Stimulated activated effector memory CD8-positive, alpha-beta T cell treated with anti-CD3 and anti-CD28 coated beads, Interleukin-12 subunit alpha, Interleukin-12 subunit beta, amount 100 ng/mL, for 72 hours (primary cell): ENCODE data around the gene MS4A6A.
A peak's percentile ranks its signal among the peaks of the same experiment; 100 is the strongest.
"Not testable (repeated sequence)": the region's sequence is repeated elsewhere in the genome, so short reads cannot be mapped to it uniquely, and the experiment has no call there.

Source experiments
- ATAC-seq: fragments of 150-1000 bp; cut with Tn5 transposase; 2 replicates; pipeline ENCODE4 v1.10.0; 2021
- DNase-seq, 2 donors: peaks; one replicate each; pipeline ENCODE4 v3.0.0; 2021 to 2022; ENCODE audit warnings: low spot score in 2 of 2
- H3K27ac Mint-ChIP-seq: one replicate; pipeline ENCODE4 v1.8.0; 2022; ENCODE audit warnings: mild to moderate bottlenecking, mixed read lengths
- H3K36me3 Mint-ChIP-seq: one replicate; pipeline ENCODE4 v1.8.0; 2022; ENCODE audit warnings: mild to moderate bottlenecking, mixed read lengths
- H3K4me1 Mint-ChIP-seq: one replicate; pipeline ENCODE4 v1.8.0; 2022; ENCODE audit warnings: mixed read lengths
- H3K4me3 Mint-ChIP-seq: one replicate; pipeline ENCODE4 v1.8.0; 2022; ENCODE audit warnings: mild to moderate bottlenecking, mixed read lengths
- H3K9me3 Mint-ChIP-seq: one replicate; pipeline ENCODE4 v1.8.0; 2022; ENCODE audit warnings: mixed read lengths

The MS4A6A gene

GRCh38 chr11:60161766-60162165 is 21.1 kb downstream of the MS4A6A start:
- H3K9me3 Mint-ChIP-seq = no peaks in the 10 kb centered on the region
- DNase-seq = no peak
- H3K4me1 Mint-ChIP-seq = peaks cover 5% of the 10 kb centered on the region
- H3K36me3 Mint-ChIP-seq = no peaks in the 10 kb centered on the region
- ATAC-seq = no peak
- no peak overlapping the region for H3K27ac Mint-ChIP-seq
- no peak overlapping the region for H3K4me3 Mint-ChIP-seq

- H3K27ac Mint-ChIP-seq = no peak overlapping the region
- H3K4me3 Mint-ChIP-seq = no peak overlapping the region
- H3K9me3 Mint-ChIP-seq = no peaks in the 10 kb centered on the region
- H3K4me1 Mint-ChIP-seq = peaks cover 5% of the 10 kb centered on the region
- DNase-seq (no peak), ATAC-seq (no peak)
- H3K36me3 Mint-ChIP-seq = no peaks in the 10 kb centered on the region
Measured at GRCh38 chr11:60161107-60161506, 21.8 kb downstream of the MS4A6A start.

DNA sequence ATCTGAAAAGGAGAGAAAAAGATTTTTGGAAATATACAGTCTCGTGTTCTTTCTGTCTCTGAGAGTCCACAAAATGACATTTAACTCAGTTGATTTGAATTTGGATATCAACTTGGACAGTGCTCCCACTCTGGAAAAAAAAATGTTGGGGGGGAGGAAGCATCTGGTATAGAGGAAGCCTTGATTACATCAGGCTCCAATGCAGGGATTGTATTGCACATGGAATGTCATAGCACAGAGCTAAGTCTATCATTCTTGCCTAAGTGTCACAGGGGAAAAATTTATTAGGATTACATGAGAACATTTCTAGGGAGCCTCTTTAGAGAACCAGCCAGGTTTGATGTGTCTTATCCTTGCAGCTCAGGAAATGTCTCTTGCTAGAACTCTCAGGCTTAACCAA is 23.0 kb downstream of the MS4A6A start:
- ATAC-seq = no peak
- Mint-ChIP-seq H3K4me1 (peaks cover 2% of the 10 kb centered on the region), H3K27ac (no peak overlapping the region), H3K36me3 (no peaks in the 10 kb centered on the region), H3K9me3 (no peaks in the 10 kb centered on the region), H3K4me3 (no peak overlapping the region)
- no peak for DNase-seq

GRCh38 chr11:60159284-60159683 is 23.6 kb downstream of the MS4A6A start:
- no peak overlapping the region for H3K4me3 Mint-ChIP-seq
- no peaks in the 10 kb centered on the region for H3K9me3 Mint-ChIP-seq
- DNase-seq = no peak
- H3K4me1 Mint-ChIP-seq = no peaks in the 10 kb centered on the region
- no peak for ATAC-seq
- no peak overlapping the region for H3K27ac Mint-ChIP-seq
- H3K36me3 Mint-ChIP-seq = no peaks in the 10 kb centered on the region

- H3K9me3 Mint-ChIP-seq = no peaks in the 10 kb centered on the region
- no peaks in the 10 kb centered on the region for H3K36me3 Mint-ChIP-seq
- no peak overlapping the region for H3K4me3 Mint-ChIP-seq
- no peaks in the 10 kb centered on the region for H3K4me1 Mint-ChIP-seq
- DNase-seq (no peak), ATAC-seq (no peak)
- no peak overlapping the region for H3K27ac Mint-ChIP-seq
Measured at GRCh38 chr11:60158636-60159035, 24.2 kb downstream of the MS4A6A start.

DNA sequence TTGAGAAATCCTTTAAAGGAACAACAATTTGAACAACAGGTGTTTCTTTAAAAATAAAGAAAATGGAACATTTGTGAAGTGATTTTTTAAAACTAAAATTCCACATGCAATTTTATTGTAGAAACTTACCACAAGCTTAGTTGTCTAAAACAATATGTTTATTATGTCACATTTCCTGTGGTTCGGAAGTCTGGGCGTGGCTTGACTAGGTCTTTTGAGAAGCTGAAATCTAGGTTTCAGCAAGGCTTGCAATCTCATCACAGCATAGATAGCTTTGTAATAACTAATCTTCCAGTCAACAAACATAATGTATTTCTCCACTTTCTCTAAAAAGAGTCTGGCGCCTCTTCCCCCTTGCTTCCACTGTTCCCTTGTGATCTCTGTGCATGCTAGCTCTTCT is 27.0 kb downstream of the MS4A6A start:
- Mint-ChIP-seq H3K9me3 (no peaks in the 10 kb centered on the region), H3K36me3 (no peaks in the 10 kb centered on the region), H3K4me1 (no peaks in the 10 kb centered on the region), H3K27ac (no peak overlapping the region), H3K4me3 (no peak overlapping the region)
- DNase-seq (no peak), ATAC-seq (no peak)

DNA sequence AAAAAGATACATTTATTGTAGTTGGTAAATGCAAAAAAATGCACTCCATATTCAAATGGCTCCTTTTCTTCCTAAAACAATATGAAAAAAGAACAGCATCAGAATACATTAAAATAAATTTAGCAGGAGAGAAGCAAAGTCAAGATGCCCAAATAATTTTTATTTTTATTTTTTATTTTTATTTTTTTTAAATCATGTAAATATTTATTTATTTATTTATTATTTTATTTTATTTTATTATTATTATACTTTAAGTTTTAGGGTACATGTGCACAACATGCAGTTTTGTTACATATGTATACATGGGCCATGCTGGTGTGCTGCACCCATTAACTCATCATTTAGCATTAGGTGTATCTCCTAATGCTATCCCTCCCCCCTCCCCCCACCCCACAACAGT is 30.2 kb downstream of the MS4A6A start:
- not testable (repeated sequence) for H3K4me1 Mint-ChIP-seq, ATAC-seq, H3K27ac Mint-ChIP-seq, H3K9me3 Mint-ChIP-seq, DNase-seq, H3K36me3 Mint-ChIP-seq, H3K4me3 Mint-ChIP-seq

- no peak for ATAC-seq
- DNase-seq = no peak
- no peak overlapping the region for H3K27ac Mint-ChIP-seq
- H3K9me3 Mint-ChIP-seq = no peaks in the 10 kb centered on the region
- H3K36me3 Mint-ChIP-seq = no peaks in the 10 kb centered on the region
- H3K4me1 Mint-ChIP-seq = no peaks in the 10 kb centered on the region
- no peak overlapping the region for H3K4me3 Mint-ChIP-seq
Measured at GRCh38 chr11:60150279-60150678, 32.6 kb downstream of the MS4A6A start.

GRCh38 chr11:60145677-60146076 is 37.2 kb downstream of the MS4A6A start:
- Mint-ChIP-seq H3K27ac (no peak overlapping the region), H3K9me3 (no peaks in the 10 kb centered on the region), H3K36me3 (no peaks in the 10 kb centered on the region), H3K4me1 (no peaks in the 10 kb centered on the region), H3K4me3 (no peak overlapping the region)
- ATAC-seq (peak; percentile 53), DNase-seq (no peak)

DNA sequence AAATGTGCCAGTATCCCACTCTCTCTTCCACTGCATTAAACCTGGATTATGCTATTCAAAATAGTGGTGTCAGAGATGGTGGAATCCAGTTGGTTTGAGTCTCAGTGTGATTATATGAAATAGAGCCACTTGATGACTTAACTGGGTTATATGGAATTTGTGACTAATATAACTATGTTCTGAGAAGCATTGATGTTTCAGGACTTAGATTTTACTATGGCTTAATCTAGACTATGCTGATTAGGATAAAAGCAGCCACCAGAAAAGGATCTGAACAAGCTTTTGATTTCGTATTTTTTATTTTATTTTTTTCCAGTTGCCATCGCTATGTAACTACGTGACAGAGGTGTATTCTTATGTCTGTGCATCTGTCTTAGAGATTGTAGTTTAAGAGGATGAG is 39.1 kb downstream of the MS4A6A start:
- H3K9me3 Mint-ChIP-seq = no peaks in the 10 kb centered on the region
- no peak overlapping the region for H3K27ac Mint-ChIP-seq
- H3K4me3 Mint-ChIP-seq = no peak overlapping the region
- ATAC-seq (peak; percentile 16), DNase-seq (no peak)
- H3K4me1 Mint-ChIP-seq = no peaks in the 10 kb centered on the region
- no peaks in the 10 kb centered on the region for H3K36me3 Mint-ChIP-seq

GRCh38 chr11:60133917-60134316 is 49.0 kb downstream of the MS4A6A start:
- no peaks in the 10 kb centered on the region for H3K9me3 Mint-ChIP-seq
- no peak overlapping the region for H3K27ac Mint-ChIP-seq
- DNase-seq (no peak), ATAC-seq (no peak)
- H3K36me3 Mint-ChIP-seq = no peaks in the 10 kb centered on the region
- H3K4me3 Mint-ChIP-seq = no peak overlapping the region
- H3K4me1 Mint-ChIP-seq = no peaks in the 10 kb centered on the region

- no peak for ATAC-seq
- no peak for DNase-seq
- no peak overlapping the region for H3K27ac Mint-ChIP-seq
- no peaks in the 10 kb centered on the region for H3K4me1 Mint-ChIP-seq
- no peaks in the 10 kb centered on the region for H3K9me3 Mint-ChIP-seq
- H3K36me3 Mint-ChIP-seq = no peaks in the 10 kb centered on the region
- no peak overlapping the region for H3K4me3 Mint-ChIP-seq
Measured at GRCh38 chr11:60131912-60132311, 51.0 kb downstream of the MS4A6A start.

- Mint-ChIP-seq H3K4me3 (no peak overlapping the region), H3K36me3 (no peaks in the 10 kb centered on the region), H3K9me3 (no peaks in the 10 kb centered on the region), H3K27ac (no peak overlapping the region), H3K4me1 (no peaks in the 10 kb centered on the region)
- DNase-seq = no peak
- ATAC-seq = peak; percentile 43
Measured at GRCh38 chr11:60130496-60130895, 52.4 kb downstream of the MS4A6A start.

- Mint-ChIP-seq H3K27ac (no peak overlapping the region), H3K9me3 (no peaks in the 10 kb centered on the region), H3K4me1 (no peaks in the 10 kb centered on the region), H3K36me3 (no peaks in the 10 kb centered on the region), H3K4me3 (no peak overlapping the region)
- no peak for ATAC-seq
- DNase-seq = no peak
Measured at GRCh38 chr11:60129853-60130252, 53.0 kb downstream of the MS4A6A start.

DNA sequence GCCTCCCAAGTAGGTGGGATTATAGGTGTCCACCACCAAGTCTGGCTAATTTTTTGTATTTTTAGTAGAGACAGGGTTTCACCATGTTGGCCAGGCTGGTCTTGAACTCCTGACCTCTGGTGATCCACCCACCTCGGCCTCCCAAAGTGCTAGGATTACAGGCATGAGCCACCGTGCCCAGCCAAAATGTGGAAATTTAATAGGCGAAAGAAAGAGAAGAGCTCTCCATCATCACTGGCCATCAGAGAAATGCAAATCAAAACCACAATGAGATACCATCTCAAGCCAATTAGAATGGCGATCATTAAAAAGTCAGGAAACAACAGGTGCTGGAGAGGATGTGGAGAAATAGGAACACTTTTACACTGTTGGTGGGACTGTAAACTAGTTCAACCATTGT is 54.0 kb downstream of the MS4A6A start:
- DNase-seq, H3K4me3 Mint-ChIP-seq, H3K36me3 Mint-ChIP-seq, H3K4me1 Mint-ChIP-seq, H3K27ac Mint-ChIP-seq, ATAC-seq, H3K9me3 Mint-ChIP-seq: not testable (repeated sequence)

DNA sequence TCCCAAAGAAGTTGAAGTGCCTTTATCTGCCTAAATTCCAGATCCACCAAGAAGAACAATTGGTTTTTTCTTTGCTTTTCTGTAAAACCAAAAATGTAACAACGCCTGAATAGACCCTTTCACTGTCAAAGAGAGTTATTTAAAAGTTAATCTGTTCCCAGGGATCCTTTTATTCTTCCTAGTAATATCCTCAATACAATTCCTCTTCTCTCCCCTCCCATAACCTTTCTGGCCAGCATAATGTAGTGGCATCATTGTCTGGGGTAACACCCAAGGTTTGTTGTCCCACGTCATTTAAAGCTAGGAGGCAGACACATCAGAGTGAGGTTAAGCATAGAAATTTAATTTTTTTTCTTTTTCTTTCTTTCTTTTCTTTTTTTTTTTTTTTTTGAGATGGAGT is 54.5 kb downstream of the MS4A6A start:
- H3K27ac Mint-ChIP-seq = no peak overlapping the region
- no peaks in the 10 kb centered on the region for H3K9me3 Mint-ChIP-seq
- DNase-seq (no peak), ATAC-seq (no peak)
- H3K36me3 Mint-ChIP-seq = no peaks in the 10 kb centered on the region
- no peak overlapping the region for H3K4me3 Mint-ChIP-seq
- H3K4me1 Mint-ChIP-seq = no peaks in the 10 kb centered on the region

DNA sequence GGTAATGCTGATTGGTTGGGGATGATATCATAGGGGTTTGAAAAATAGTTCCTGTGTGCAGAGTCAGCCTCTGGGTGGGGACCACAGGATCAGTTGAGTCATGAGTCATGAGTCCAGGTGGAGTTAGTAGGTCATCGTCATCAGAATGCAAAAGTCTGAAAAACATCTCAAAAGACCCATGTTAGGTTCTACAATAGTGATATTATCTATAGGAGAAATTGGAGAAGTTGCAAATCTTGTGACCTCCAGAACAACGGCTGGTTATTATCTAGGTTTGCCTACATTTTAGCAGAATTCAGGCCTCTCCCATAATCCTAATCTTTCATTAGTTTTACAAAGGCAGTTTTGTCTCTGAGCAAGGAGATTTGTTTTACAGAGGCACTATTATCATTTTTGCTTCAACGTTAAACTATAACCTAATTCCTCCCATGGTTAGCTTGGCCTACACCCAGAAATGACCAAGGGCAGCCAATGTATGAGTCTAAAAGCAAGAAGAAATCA is 55.5 kb downstream of the MS4A6A start:
- Mint-ChIP-seq H3K36me3 (no peaks in the 10 kb centered on the region), H3K27ac (no peak overlapping the region), H3K4me3 (no peak overlapping the region), H3K9me3 (no peaks in the 10 kb centered on the region), H3K4me1 (no peaks in the 10 kb centered on the region)
- DNase-seq = no peak
- no peak for ATAC-seq
